ENCODE data around the gene HOXC5.
"Not testable (repeated sequence)": the region's sequence is repeated elsewhere in the genome, so short reads cannot be mapped to it uniquely, and the experiment has no call there.

DNA sequence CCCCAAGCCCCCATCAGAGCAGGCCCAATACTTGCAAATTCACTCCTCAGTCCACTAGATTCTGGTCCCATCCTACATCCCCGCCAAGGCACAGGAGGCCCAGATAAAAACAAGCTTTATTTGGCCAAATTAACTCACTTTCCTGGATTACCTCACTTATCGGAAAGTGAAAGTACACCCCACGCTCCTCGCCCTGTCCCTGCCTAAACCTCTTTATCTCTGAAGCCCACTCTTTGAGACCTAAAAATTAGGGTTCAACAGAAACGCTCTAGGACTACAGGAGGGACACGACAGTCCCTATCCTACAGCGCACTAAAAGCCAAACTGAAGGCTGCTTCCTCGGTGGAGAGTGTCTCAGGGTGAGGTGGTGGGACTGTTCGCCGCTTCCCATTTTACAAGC is 45.0 kb downstream of the HOXC5 start:
- TF ChIP-seq, protein P1, sequence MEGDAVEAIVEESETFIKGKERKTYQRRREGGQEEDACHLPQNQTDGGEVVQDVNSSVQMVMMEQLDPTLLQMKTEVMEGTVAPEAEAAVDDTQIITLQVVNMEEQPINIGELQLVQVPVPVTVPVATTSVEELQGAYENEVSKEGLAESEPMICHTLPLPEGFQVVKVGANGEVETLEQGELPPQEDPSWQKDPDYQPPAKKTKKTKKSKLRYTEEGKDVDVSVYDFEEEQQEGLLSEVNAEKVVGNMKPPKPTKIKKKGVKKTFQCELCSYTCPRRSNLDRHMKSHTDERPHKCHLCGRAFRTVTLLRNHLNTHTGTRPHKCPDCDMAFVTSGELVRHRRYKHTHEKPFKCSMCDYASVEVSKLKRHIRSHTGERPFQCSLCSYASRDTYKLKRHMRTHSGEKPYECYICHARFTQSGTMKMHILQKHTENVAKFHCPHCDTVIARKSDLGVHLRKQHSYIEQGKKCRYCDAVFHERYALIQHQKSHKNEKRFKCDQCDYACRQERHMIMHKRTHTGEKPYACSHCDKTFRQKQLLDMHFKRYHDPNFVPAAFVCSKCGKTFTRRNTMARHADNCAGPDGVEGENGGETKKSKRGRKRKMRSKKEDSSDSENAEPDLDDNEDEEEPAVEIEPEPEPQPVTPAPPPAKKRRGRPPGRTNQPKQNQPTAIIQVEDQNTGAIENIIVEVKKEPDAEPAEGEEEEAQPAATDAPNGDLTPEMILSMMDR (IDR thresholded peaks at IDR 0.05; ENCODE audit: low read length) = not testable (repeated sequence)
- TF ChIP-seq EZH2 (optimal IDR thresholded peaks at IDR 0.05; ENCODE audit: low read depth, low read length); EZH2phosphoT487 (IDR thresholded peaks at IDR 0.05; ENCODE audit: low read length): not testable (repeated sequence)
